HG02870 (cell line): Measurements from ENCODE around the gene UCN3.
A peak's percentile ranks its signal among the peaks of the same experiment; 100 is the strongest.

ENCODE experiments used
- ATAC-seq: cut with Tn5 transposase; IDR thresholded peaks from one replicate; pipeline ENCODE4 v1.9.1; 2021; ENCODE audit warnings: mild to moderate bottlenecking, moderate library complexity; ENCODE audit not compliant: unreplicated experiment

UCN3 gene

GRCh38 chr10:5364890-5365338 lies at the start of gene UCN3:
Gene UCN3, plus strand, starts transcription at chr10:5364966. Its CDS starts 8,755 bp downstream, at chr10:5373721.
- no peak for ATAC-seq

DNA sequence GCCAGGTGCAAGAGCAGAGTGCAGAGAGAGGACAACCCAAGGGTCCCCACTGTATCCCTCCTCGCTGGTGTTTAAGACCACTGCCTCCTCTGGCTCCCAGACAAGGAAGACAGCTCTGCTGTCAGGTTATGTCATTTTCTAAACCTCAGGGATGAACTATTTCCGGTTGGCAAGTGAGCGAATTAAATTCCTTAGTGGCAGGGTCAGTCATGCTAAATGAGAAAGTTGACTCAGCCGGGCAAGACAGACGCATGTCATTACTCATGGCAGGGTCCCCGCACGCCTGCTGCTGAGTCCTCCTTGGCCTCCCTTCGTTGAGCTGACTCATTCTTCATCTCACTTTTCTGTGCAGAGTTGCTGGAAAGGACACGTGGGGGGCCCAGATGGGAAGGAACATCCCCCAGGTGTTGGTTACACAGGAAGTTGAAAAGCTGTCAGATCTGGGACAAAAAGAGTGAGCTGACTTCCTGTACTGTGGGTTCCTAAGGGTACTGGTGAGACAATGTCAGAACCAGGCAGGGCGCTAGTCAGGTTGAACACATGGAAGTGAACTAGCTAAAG lies 47.1 kb upstream of the UCN3 start:
- ATAC-seq = no peak

- no peak for ATAC-seq
Measured at GRCh38 chr10:5318148-5318547, 46.6 kb upstream of the UCN3 start.

DNA sequence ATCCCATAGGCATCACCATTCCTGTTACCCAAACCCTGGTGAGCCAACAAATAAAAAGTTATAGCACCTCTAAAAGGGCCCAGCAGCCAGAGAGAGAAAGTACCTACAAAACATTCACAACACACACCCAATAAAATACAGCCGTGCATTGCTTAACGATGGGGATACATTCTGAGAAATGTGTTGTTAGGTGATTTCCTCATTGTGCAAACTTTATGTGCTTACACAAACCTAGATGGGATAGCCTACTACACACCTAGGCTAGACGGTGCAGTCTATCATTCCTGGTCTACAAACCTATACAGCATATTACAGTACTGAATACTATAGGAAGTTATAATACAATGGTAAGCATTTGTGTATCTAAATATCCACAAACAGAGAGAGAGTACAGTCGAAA lies 44.9 kb upstream of the UCN3 start:
- ATAC-seq = no peak

DNA sequence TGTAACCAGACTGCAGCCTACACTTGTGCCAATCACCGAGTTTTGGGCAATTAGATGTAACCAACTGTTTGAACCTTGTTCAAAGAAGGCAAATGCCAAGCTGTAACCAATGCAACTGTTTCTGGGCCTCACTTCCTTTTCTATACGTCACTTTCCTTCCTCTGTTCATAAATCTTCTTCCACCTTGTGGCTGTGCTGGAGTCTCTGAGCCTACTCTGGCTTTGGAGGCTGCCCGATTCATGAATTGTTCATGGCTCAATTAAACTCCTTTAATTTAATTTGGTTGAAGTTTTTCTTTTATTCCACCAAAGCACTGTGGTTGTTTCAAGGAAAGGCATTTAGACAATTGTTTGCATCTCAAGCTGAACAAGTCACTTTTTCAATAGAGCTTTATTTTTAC lies 43.5 kb upstream of the UCN3 start:
- ATAC-seq = no peak

DNA sequence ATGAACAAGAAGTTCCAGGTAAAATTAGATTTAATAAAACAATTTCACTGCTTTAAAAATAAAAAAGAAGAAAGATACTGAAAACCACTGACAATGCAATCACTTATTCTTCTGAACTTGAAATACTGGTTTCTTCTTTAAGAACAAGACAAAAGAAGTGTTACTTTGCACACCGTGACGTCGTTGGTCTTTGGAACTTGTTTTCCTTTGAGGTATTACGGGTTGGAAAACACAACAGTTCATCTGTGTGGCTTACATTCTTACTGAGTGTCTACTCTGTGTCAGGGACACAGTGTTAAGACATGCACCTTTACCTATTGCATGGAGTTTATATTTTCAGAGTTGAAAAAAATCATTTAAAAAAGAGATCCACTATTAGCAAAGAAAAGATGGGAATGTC lies 41.3 kb upstream of the UCN3 start:
- no peak for ATAC-seq

DNA sequence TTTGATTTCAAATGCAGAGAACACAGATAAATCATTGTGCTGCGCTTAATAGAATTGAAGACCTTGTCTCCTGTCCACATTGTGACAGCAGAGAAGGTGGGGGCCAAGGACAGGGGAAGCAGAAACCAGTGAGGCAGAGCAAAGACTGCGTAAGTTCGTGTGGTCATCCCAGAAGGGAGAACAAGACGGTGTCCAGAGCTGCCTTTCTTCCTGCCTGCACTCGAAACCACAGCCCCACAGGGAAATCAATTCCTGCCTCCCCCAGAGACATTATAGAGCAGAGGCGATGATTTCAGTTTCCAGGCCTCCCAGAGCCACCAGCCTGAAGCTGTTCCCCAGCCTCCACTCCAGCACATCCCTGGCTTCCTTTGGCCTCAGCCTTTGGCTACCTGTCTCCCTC lies 39.7 kb upstream of the UCN3 start:
- ATAC-seq = no peak

GRCh38 chr10:5334196-5334880 lies 30.4 kb upstream of the UCN3 start:
- ATAC-seq = no peak

DNA sequence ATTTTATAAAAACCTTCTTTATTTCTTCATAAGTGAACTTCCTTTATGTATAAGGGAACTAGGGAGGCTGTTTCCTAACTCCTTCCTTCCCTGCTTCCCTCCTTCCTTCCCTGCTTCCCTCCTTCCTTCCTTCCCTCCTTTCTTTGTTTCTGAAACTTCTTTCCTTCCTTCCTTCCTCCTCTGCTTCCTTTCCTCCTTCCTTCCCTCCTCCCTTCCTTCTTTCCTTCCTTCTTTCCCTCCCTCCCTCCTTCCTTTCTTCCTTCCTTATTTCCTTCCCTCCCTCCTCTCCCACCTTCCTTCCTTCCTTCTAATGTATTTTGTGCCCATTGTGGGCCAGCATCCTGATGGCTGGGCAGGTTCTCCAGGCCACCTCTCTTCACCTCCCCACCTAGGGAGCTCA lies 26.8 kb upstream of the UCN3 start:
- no peak for ATAC-seq

GRCh38 chr10:5343092-5343491 lies 21.7 kb upstream of the UCN3 start:
- ATAC-seq = no peak

- no peak for ATAC-seq
Measured at GRCh38 chr10:5343561-5343960, 21.2 kb upstream of the UCN3 start.

GRCh38 chr10:5343979-5344378 lies 20.8 kb upstream of the UCN3 start:
- no peak for ATAC-seq

GRCh38 chr10:5344746-5345145 lies 20.0 kb upstream of the UCN3 start:
- no peak for ATAC-seq

- no peak for ATAC-seq
Measured at GRCh38 chr10:5346881-5347280, 17.9 kb upstream of the UCN3 start.

DNA sequence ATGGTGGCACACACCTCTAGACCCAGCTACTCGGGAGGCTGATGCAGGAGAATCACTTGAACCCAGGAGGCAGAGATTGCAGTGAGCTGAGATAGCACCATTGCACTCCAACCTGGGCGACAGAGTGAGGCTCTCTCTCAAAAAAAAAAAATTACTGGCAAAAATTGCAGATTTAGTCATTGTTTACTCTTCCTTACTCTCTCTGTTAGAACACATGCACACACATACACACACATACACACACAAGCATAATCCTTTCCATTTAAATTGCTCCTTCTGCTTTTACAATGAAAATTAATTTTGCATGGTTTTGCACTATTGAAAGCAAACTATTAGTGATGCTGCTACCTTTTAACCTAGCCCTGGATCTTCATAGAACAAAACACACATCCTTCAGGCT lies 15.4 kb upstream of the UCN3 start:
- no peak for ATAC-seq

DNA sequence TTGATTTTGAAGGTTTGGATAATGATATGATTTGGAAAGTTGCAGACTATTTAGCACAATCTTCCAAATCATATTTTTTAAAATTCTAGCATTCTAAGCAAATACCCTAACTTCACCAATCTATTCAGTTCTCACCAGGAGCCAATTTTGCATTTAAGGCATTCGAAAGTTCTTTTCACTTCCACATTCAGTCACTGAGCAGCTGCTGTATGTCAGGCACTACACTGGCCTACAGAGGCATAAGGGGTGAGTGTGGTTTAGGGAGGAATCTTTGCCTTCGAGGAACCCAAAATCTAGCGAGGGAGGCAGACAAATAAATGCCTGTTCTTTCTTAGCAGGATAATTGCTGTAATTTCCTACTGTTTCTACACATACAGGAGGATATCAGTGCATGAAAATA lies 10.7 kb upstream of the UCN3 start:
- peak; percentile 97 for ATAC-seq

GRCh38 chr10:5355594-5356301 lies 9.0 kb upstream of the UCN3 start:
- no peak for ATAC-seq

- ATAC-seq = no peak
Measured at GRCh38 chr10:5356302-5356763, 8.4 kb upstream of the UCN3 start.

- ATAC-seq = no peak
Measured at GRCh38 chr10:5360318-5360915, 4.3 kb upstream of the UCN3 start.

DNA sequence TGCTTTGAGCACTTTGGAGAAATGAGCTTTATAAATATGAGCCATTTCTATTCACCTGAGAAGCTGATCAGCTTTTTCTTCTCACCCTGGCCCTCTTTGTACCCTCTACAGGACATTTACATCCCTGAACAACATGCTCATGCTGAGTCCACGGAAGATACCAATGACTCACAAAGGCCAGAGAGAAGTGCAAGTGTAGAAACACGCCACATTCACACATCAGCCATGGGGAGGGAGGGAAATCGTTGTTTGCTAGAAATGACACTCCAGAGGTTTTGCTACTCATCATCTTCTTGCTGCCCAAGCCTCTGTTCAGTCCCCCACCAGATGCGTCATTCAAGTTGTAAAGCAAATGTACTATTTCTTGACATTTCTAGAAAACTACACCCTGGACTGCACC lies 2.8 kb upstream of the UCN3 start:
- ATAC-seq = no peak

GRCh38 chr10:5362873-5363272 lies 1.9 kb upstream of the UCN3 start:
- ATAC-seq = no peak

DNA sequence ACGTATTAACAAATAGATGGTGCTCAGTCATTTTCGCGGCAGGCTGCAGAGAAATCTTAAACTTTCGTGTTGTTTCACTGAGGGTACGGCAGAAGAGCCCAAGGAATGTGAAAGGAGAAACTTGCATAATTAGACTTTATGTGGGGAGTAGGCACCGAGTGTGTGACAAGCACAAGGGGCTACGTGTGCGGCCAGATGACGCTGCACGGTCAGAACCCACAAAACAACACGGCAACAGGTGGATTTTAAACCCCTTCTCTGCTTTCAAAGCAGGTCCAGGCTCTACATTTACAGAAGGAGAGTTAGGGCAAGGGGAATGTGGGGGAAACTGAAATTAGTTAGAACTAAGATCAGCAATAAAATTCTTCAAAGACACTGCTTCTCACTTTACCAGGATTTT lies 392 bp upstream of the UCN3 start:
- no peak for ATAC-seq
